Rectal smooth muscle tissue (tissue), 1 donor: ENCODE results near the gene CACNB2.
A peak's percentile ranks its signal among the peaks of the same experiment; 100 is the strongest.

Experiments used
- H3K27ac ChIP-seq: one replicate; pipeline ENCODE4 v1.7.0; 2013; ENCODE audit warnings: low read depth, low read length, inconsistent platforms
- H3K27me3 ChIP-seq: one replicate; pipeline ENCODE4 v1.7.0; 2013; ENCODE audit warnings: low read length; ENCODE audit not compliant: control insufficient read depth, insufficient read depth
- H3K36me3 ChIP-seq: one replicate; pipeline ENCODE4 v1.7.0; 2013; ENCODE audit warnings: low read length; ENCODE audit not compliant: control insufficient read depth, insufficient read depth
- H3K4me1 ChIP-seq: one replicate; pipeline ENCODE4 v1.7.0; 2013; ENCODE audit warnings: low read length; ENCODE audit not compliant: control insufficient read depth, insufficient read depth
- H3K4me3 ChIP-seq: one replicate; pipeline ENCODE4 v1.7.0; 2013; ENCODE audit warnings: low read length
- H3K9ac ChIP-seq: one replicate; pipeline ENCODE4 v1.7.0; 2013; ENCODE audit warnings: low read length

CACNB2 gene

GRCh38 chr10:18341055-18341454 is 200.8 kb downstream of the CACNB2 start:
- H3K4me1 ChIP-seq, result peaks cover 2% of the 10 kb centered on the region
- H3K27ac ChIP-seq, result peak overlapping the region; percentile 0
- H3K4me3 ChIP-seq, result peak overlapping the region; percentile 62
- no peaks in the 10 kb centered on the region for H3K36me3 ChIP-seq
- no peak overlapping the region for H3K9ac ChIP-seq
- H3K27me3 ChIP-seq, result no peaks in the 10 kb centered on the region

GRCh38 chr10:18343573-18343972 is 203.3 kb downstream of the CACNB2 start:
- Histone ChIP-seq H3K36me3 (no peaks in the 10 kb centered on the region), H3K9ac (no peak overlapping the region), H3K4me1 (peaks cover 2% of the 10 kb centered on the region), H3K4me3 (no peak overlapping the region), H3K27ac (no peak overlapping the region), H3K27me3 (no peaks in the 10 kb centered on the region)

GRCh38 chr10:18345308-18345707 is 205.1 kb downstream of the CACNB2 start:
- no peak overlapping the region for H3K4me3 ChIP-seq
- H3K36me3 ChIP-seq, result no peaks in the 10 kb centered on the region
- H3K9ac ChIP-seq, result no peak overlapping the region
- H3K27ac ChIP-seq, result no peak overlapping the region
- H3K27me3 ChIP-seq, result no peaks in the 10 kb centered on the region
- peaks cover 2% of the 10 kb centered on the region for H3K4me1 ChIP-seq

GRCh38 chr10:18350340-18350739 is 210.1 kb downstream of the CACNB2 start:
- Histone ChIP-seq H3K36me3 (no peaks in the 10 kb centered on the region), H3K4me3 (no peak overlapping the region), H3K27me3 (no peaks in the 10 kb centered on the region), H3K27ac (no peak overlapping the region), H3K9ac (no peak overlapping the region), H3K4me1 (no peaks in the 10 kb centered on the region)

GRCh38 chr10:18351421-18351820 is 211.2 kb downstream of the CACNB2 start:
- H3K27me3 ChIP-seq, result no peaks in the 10 kb centered on the region
- no peaks in the 10 kb centered on the region for H3K36me3 ChIP-seq
- H3K27ac ChIP-seq, result no peak overlapping the region
- no peak overlapping the region for H3K4me3 ChIP-seq
- H3K9ac ChIP-seq, result no peak overlapping the region
- H3K4me1 ChIP-seq, result no peaks in the 10 kb centered on the region

DNA sequence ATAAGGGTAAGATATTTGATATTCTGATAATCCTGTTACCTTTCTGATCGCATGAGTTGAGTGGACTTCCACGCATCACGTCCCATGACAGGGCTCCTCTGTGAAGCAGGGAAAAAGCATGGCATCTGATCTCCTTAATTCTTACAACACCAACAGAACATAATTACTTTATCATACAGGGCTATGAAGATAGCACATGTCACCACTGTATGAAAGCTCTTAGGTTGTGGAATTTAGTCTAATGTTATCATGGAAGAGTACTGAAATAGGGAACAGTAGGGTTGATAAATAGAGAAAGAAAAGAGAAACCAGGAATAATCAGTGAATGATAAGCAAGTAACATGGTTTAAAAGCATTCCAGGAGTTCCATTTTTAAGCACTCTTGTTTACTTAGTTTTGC is 212.0 kb downstream of the CACNB2 start:
- Histone ChIP-seq H3K27me3 (no peaks in the 10 kb centered on the region), H3K27ac (no peak overlapping the region), H3K9ac (no peak overlapping the region), H3K36me3 (no peaks in the 10 kb centered on the region), H3K4me1 (no peaks in the 10 kb centered on the region), H3K4me3 (no peak overlapping the region)

DNA sequence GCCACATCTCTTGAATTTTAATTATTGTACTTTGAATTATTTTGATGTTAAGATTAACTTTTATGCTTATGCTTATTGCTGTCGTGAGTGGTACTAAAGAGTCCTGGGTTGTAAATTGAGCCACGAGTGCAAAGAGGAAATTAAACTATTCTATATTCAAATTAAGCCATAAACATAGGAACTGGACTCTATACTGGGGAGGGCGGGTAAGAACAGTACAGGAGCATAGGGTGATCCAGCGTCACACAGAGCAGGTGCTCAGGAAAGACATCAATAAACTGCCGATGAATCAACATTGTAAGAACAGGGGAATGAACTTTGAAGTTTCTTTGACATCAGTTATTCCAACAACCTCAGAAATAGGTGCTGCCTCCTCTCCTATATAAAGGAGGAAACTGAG is 219.6 kb downstream of the CACNB2 start:
- H3K9ac ChIP-seq, result no peak overlapping the region
- no peak overlapping the region for H3K27ac ChIP-seq
- H3K36me3 ChIP-seq, result no peaks in the 10 kb centered on the region
- no peak overlapping the region for H3K4me3 ChIP-seq
- H3K27me3 ChIP-seq, result no peaks in the 10 kb centered on the region
- H3K4me1 ChIP-seq, result no peaks in the 10 kb centered on the region

DNA sequence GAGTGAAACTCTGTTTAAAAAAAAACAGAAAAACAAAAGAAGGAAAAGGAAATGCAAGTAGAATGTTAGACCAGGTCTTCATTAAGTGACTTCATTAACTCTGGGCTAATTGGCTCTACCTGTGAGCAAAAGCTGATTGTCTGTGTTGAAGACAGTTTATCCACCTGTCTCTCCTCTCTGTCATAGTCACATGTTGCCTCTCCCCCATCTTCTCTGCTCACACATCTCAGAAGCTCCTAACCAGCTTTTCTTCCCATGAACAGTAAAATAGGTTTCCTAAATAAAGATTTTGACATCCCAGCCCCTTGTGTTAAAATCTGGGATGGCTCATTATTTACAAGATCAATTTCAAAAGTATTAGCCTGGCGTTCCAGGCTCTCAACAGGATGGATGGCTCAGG is 222.7 kb downstream of the CACNB2 start:
- Histone ChIP-seq H3K9ac (no peak overlapping the region), H3K27me3 (no peaks in the 10 kb centered on the region), H3K36me3 (no peaks in the 10 kb centered on the region), H3K27ac (no peak overlapping the region), H3K4me1 (no peaks in the 10 kb centered on the region), H3K4me3 (no peak overlapping the region)

- Histone ChIP-seq H3K9ac (no peak overlapping the region), H3K4me3 (no peak overlapping the region), H3K27ac (no peak overlapping the region), H3K4me1 (peaks cover 2% of the 10 kb centered on the region), H3K27me3 (no peaks in the 10 kb centered on the region), H3K36me3 (no peaks in the 10 kb centered on the region)
Measured at GRCh38 chr10:18364987-18365775, 225.0 kb downstream of the CACNB2 start.

- no peaks in the 10 kb centered on the region for H3K36me3 ChIP-seq
- peaks cover 2% of the 10 kb centered on the region for H3K4me1 ChIP-seq
- H3K4me3 ChIP-seq, result no peak overlapping the region
- no peaks in the 10 kb centered on the region for H3K27me3 ChIP-seq
- H3K9ac ChIP-seq, result no peak overlapping the region
- H3K27ac ChIP-seq, result no peak overlapping the region
Measured at GRCh38 chr10:18367840-18368239, 227.6 kb downstream of the CACNB2 start.

GRCh38 chr10:18368273-18368672 is 228.0 kb downstream of the CACNB2 start:
- no peak overlapping the region for H3K27ac ChIP-seq
- no peaks in the 10 kb centered on the region for H3K27me3 ChIP-seq
- no peak overlapping the region for H3K9ac ChIP-seq
- no peaks in the 10 kb centered on the region for H3K36me3 ChIP-seq
- H3K4me3 ChIP-seq, result no peak overlapping the region
- peaks cover 2% of the 10 kb centered on the region for H3K4me1 ChIP-seq

- H3K9ac ChIP-seq, result no peak overlapping the region
- H3K4me3 ChIP-seq, result no peak overlapping the region
- H3K27ac ChIP-seq, result no peak overlapping the region
- H3K36me3 ChIP-seq, result no peaks in the 10 kb centered on the region
- peaks cover 2% of the 10 kb centered on the region for H3K4me1 ChIP-seq
- H3K27me3 ChIP-seq, result no peaks in the 10 kb centered on the region
Measured at GRCh38 chr10:18368682-18369081, 228.5 kb downstream of the CACNB2 start.

DNA sequence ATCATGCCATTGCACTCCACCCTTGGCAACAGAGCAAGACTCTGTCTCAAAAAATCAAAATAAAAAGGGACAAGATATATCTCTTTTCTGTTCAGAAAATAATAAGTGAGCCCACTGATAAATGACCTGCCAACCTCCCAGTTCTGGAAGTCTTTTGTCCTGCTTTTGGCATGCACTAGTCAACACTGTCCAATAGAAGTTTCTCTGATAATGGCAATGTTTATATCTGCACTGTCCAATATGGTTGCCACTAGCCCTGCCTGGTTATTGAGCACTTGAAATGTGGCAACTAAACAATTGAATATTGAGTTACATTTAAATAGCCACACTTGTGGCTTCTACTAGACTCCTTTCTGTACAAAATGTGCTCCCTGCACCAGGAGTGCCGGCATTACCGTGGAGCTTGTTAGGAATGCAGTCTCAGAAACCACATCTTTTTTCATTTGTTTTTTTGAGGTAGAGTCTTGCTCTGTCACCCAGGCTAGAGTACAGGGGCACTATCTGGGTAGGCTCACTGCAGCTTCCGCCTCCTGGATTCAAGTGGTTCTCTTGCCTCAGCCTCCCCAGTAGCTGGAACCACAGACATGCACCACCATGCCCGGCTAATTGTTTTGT is 229.7 kb downstream of the CACNB2 start:
- H3K36me3 ChIP-seq, result no peaks in the 10 kb centered on the region
- H3K4me3 ChIP-seq, result no peak overlapping the region
- H3K27ac ChIP-seq, result no peak overlapping the region
- H3K4me1 ChIP-seq, result peaks cover 2% of the 10 kb centered on the region
- no peak overlapping the region for H3K9ac ChIP-seq
- H3K27me3 ChIP-seq, result no peaks in the 10 kb centered on the region
